Measurements from ENCODE around the gene ZC3H7B. TPM values are rescaled to one million over a fixed set of nuclear protein-coding genes. Genes with fewer than 3 reads are reported as not detected.
"Not testable (repeated sequence)": the region's sequence is repeated elsewhere in the genome, so short reads cannot be mapped to it uniquely, and the experiment has no call there.

ZC3H7B gene
- total RNA-seq, 2 donors from 2014 or later: 24.5 to 33.3 TPM

DNA sequence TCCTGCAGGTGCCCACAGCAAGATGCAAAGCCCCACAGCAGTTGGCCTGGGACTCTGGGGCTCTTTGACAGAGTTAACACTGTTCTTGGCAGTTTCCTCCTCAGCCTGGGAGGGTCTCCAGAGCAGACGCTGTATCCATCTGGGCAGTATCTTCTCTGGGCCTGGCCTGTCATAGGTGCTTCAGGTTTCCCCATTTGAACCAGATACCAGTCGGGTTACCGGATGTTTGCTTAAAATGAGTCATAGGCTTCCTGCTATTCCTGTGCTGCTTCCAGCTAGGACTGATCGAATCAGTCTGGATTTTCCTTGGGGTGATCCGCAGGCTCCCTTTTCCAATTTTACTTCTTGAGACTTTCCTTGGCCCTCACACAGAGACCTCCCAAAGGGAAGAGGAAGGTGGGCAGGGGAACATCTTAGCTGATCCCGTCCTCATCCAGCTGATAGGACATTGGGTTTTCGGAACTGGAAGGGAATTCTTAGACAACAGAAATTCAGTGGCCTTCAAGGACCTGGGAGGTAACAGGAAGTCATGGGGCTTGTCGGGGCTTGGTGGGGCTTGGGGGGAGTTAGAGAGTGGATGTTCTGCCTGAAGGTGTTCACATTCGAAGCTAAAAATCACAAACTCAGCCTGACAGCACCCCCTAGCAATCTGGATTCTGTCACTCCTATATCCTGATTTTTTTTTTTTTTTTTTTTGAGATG lies 12.9 kb upstream of the ZC3H7B start:
- TF ChIP-seq, protein P1, sequence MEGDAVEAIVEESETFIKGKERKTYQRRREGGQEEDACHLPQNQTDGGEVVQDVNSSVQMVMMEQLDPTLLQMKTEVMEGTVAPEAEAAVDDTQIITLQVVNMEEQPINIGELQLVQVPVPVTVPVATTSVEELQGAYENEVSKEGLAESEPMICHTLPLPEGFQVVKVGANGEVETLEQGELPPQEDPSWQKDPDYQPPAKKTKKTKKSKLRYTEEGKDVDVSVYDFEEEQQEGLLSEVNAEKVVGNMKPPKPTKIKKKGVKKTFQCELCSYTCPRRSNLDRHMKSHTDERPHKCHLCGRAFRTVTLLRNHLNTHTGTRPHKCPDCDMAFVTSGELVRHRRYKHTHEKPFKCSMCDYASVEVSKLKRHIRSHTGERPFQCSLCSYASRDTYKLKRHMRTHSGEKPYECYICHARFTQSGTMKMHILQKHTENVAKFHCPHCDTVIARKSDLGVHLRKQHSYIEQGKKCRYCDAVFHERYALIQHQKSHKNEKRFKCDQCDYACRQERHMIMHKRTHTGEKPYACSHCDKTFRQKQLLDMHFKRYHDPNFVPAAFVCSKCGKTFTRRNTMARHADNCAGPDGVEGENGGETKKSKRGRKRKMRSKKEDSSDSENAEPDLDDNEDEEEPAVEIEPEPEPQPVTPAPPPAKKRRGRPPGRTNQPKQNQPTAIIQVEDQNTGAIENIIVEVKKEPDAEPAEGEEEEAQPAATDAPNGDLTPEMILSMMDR (IDR thresholded peaks at IDR 0.05): no peak
- H3K4me1 ChIP-seq: peaks cover 0 to 14% of the 10 kb centered on the region in 2 donors
- H3K36me3 ChIP-seq: peaks cover 15% of the 10 kb centered on the region
- DNase-seq (ENCODE audit: low spot score): no peak
- peak overlapping the region; percentile 47 to 62 for H3K27ac ChIP-seq
- H3K27me3 ChIP-seq: no peaks in the 10 kb centered on the region
- no peak overlapping the region for H3K4me3 ChIP-seq
- no peaks in the 10 kb centered on the region for H3K9me3 ChIP-seq

DNA sequence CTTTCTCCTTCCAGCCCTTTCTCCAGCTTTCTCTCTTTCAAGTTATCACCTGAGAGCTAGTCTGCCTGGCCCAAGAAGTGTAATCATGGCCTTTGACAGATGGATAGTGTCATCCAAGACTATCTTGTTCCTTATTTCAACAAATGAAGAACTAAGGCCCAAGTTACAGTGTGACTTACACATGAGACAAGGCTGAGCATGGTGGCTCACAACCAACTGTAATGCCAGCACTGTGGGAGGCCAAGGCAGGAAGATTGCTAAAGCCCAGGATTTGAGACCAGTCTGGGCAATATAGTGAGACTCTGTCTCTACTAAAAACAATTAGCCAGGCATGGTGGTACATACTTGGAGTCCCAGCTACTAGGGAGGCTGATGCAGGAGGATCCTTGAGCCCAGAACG lies 11.7 kb upstream of the ZC3H7B start:
- Histone ChIP-seq H3K27ac (no peak overlapping the region), H3K4me3 (no peak overlapping the region), H3K27me3 (no peaks in the 10 kb centered on the region), H3K4me1 (peaks cover 0 to 13% of the 10 kb centered on the region in 2 donors), H3K36me3 (peaks cover 3% of the 10 kb centered on the region), H3K9me3 (no peaks in the 10 kb centered on the region)
- TF ChIP-seq, protein P1 (IDR thresholded peaks at IDR 0.05): no peak
- DNase-seq (ENCODE audit: low spot score): no peak

DNA sequence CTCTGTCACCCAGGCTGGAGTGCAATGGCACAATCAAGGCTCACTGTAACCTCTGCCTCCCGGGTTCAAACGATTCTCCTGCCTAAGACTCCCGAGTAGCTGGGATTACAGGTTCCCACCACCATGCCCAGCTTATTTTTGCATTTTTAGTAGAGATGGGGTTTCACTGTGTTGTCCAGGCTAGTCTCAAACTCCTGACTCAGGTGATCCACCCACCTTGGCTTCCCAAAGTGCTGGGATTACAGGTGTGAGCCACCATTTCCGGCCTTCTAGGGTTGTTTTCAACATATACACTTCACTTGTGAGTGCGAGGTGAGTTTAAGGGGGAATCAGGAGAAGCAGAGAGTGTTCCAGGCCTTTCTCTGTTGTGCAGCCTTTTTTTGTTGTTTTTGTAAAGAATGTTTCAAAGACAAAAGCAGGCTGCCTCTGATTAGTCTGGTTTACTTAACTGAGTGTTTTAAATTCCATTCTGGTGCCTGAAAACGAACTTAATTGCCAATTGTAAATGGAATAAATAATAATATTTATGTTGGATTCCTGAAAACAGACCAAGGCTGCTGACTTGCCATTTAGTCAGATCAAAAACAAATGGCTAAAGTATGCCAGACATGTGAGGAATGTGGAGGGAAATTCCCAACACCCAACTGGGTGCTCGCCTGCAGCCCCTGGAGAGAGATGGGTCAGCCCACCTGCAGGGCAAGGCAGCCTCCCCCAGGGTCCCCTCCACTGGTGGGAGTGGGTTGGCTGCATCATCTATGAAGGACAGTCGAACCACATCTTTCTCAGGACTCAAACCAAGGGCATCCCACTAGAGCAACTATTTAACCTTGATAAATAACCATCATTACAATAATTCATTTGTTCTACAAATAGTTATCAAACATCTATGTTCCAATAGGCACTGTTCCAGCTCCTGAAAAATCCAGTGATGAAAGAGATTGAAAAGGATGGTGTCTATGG lies 10.8 kb upstream of the ZC3H7B start:
- H3K36me3 ChIP-seq: no peaks in the 10 kb centered on the region
- H3K27ac ChIP-seq: no peak overlapping the region
- TF ChIP-seq, protein P1 (IDR thresholded peaks at IDR 0.05): no peak
- H3K4me1 ChIP-seq: peaks cover 0 to 5% of the 10 kb centered on the region in 2 donors
- DNase-seq (ENCODE audit: low spot score): no peak
- H3K4me3 ChIP-seq: no peak overlapping the region
- H3K9me3 ChIP-seq: no peaks in the 10 kb centered on the region
- no peaks in the 10 kb centered on the region for H3K27me3 ChIP-seq

DNA sequence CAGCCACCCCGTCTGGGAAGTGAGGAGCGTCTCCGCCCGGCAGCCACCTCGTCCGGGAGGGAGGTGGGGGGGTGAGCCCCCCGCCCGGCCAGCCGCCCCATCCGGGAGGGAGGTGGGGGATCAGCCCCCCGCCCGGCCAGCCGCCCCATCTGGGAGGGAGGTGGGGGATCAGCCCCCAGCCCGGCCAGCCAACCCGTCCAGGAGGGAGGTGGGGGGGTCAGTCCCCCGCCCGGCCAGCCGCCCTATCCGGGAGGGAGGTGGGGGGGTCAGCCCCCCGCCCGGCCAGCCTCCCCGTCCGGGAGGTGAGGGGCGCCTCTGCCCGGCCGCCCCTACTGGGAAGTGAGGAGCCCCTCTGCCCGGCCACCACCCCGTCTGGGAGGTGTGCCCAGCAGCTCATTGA lies 6.5 kb upstream of the ZC3H7B start:
- not testable (repeated sequence) for H3K36me3 ChIP-seq; H3K9me3 ChIP-seq; H3K4me1 ChIP-seq; H3K4me3 ChIP-seq; H3K27ac ChIP-seq; DNase-seq (ENCODE audit: low spot score); H3K27me3 ChIP-seq

DNA sequence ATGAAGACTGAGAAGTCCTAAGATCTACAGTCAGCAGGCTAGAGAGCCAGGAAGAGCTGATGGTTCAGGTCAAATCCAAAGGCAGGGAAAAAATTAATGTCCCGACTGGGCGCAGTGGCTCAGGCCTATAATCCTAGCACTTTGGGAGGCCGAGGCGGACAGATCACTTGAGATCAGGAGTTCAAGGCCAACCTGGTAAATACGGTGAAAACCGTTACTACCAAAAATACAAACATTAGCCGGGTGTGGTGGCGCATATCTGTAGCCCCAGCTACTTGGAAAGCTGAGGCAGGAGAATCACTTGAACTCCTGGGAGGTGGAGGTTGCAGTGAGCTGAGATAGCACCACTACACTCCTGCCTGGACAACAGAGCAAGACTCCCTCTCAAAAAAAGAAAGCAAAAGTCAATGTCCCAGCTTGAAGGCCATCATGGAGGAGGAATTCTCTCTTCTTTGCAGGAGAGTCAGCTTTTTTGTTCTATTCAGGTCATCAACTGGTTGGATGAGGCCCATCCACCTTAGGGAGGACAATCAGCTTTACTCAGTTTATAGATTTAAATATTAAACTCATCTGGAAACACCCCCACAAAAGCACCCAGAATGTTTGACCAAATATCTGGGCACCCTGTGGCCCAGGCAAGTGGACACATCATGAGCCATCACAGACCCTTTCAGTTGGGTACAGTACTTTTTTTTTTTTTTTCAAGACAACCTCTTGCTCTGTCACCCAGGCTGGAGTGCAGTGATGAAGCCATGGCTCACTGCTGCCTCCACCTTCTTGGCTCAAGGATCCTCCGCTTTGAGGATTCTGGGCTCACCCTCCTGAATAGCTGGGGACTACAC lies 4.3 kb upstream of the ZC3H7B start:
- H3K9me3 ChIP-seq: no peaks in the 10 kb centered on the region
- DNase-seq (ENCODE audit: low spot score): no peak
- TF ChIP-seq, protein P1 (IDR thresholded peaks at IDR 0.05): no peak
- no peaks in the 10 kb centered on the region for H3K36me3 ChIP-seq
- no peaks in the 10 kb centered on the region for H3K27me3 ChIP-seq
- H3K4me3 ChIP-seq: no peak overlapping the region
- H3K27ac ChIP-seq: no peak overlapping the region
- peaks cover 0 to 6% of the 10 kb centered on the region in 2 donors for H3K4me1 ChIP-seq

Data from right atrium auricular region (tissue), 2 donors.